Kidney glomerular epithelial cell (primary cell): ENCODE measurements around the gene MANBA.
A peak's percentile ranks its signal among the peaks of the same experiment; 100 is the strongest.

Experiments used
- DNase-seq: peaks from one replicate; lab custom pipeline; 2025; lab: John Stamatoyannopoulos, UW

The MANBA gene

DNA sequence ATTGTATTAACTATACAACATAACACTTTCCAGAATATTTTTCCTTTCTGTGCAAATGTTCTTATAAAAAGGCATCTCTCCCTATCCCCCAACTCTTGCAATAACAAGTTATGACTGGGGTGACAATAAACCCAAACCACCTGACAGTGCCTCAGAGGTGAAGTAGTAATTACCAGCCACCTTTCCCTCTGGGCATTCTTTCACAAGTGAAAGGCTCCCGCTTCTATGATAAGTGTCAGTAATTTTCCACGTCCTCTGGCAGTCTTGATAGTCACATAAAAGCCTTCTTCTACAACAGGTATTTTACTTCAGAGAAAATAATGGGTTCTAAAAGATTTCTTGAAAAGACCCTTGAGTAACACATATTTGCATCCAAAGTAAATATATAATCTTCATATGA, 82.7 kb downstream of the MANBA start:
- DNase-seq = no peak

DNA sequence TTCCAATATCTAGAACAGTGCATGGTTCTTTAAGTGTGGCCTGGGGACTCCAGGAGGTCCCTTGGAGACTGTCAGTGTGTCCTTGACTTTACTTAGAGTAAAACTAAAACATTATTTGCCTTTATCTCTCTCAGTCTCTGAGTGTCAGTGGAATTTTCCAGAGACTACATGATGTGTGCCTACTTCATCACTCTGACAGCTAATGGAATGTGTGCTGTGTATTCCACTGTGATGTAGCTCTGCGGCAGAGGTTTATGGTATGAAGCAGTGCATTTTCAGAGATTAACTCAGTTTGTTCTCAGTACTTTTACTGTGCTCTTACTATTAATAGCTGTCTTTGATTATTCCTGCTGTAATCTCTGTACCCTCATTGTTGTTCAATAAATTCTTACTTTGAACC, 85.6 kb downstream of the MANBA start:
- no peak for DNase-seq

DNA sequence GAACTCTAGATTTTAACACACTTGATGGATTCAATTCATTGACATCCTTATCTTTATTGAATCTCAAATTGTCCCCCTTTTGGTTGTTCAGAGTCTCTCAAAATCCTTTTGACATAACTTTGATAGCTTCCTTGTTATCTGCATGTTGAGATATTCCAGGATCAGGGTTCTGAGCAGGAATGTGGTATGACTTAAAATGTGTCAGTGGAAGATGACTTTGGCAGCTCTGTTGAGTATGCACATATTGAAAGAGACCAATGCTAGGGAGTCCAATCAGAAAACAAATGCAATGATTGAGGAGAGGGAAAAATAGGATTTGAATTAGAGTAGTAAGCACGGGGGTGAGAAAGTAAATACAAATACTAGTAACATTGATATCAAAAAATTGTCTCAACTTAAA, 93.8 kb downstream of the MANBA start:
- no peak for DNase-seq

DNA sequence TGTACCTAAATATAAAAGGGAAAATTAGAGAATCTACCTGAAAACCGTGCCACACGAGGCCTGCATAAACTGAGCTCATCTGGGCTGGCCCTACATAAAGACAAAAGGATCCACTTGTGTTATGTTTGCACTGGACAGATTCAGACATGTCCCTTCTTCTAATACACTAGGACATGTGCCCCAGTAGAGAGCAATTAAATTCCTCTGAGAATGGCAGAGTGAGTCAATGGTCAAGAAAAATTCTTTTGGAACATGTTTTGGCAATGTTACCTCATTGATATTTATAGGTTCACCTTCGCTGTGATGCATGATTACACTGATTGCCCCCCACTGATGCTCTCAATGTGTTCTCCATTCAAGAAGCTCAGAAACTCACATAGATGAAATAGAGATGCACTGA, 95.2 kb downstream of the MANBA start:
- DNase-seq = no peak

DNA sequence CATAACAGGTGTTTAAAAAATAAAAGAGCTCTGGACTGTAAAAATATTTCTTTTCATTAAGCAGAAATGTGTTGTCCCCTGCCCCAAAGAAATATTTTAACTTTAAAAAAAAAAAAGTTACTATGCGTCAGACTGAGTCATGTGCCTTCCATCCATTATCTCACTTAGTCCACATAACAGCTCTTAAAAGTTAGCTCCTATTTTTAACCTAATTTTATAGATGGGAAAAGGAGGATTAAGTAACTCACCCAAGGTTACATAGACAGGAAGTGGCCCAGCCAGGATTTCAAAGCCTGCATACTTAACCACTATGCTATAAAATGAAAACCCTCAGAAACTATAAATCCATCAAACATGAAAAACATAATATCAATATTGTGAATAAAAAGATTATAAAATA, 97.7 kb downstream of the MANBA start:
- DNase-seq = peak; percentile 15

DNA sequence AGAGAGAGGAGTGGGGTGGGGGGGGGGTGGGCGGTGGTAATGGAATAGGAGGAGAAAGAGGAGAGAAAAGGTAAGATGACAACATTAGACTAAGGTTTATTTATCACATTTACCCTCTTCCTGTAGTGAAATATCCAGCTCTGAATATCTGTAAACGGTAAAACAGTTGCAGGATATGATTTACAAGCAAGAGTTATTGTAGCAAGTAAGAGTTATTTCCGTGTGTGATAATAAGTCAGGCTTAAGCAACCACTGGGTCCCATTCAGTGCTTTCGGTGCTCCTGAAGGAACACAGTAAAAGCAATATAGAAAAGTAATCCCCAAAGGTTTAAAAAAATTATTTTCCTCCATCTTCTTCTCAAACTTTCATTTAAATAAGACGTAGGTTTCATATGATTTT, 103.6 kb downstream of the MANBA start:
- DNase-seq = no peak

DNA sequence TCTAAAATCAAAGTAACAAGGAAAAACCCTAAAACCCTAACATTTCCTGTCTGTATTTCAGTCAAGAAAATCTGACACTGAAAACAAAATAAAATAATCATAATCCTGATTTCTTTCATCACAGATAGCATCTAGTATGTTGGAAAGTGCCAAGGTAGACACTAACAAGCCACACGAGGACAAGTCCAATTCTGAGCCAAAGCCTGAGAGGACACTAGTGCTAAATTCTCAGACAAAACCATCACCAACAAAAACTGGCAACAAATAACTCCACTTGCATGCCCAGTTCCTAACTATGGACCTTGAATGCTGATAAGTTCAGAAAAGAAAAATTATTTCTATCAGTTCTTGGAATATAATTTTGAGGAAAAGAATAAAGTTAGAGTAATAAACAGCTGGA, 113.7 kb downstream of the MANBA start:
- no peak for DNase-seq

DNA sequence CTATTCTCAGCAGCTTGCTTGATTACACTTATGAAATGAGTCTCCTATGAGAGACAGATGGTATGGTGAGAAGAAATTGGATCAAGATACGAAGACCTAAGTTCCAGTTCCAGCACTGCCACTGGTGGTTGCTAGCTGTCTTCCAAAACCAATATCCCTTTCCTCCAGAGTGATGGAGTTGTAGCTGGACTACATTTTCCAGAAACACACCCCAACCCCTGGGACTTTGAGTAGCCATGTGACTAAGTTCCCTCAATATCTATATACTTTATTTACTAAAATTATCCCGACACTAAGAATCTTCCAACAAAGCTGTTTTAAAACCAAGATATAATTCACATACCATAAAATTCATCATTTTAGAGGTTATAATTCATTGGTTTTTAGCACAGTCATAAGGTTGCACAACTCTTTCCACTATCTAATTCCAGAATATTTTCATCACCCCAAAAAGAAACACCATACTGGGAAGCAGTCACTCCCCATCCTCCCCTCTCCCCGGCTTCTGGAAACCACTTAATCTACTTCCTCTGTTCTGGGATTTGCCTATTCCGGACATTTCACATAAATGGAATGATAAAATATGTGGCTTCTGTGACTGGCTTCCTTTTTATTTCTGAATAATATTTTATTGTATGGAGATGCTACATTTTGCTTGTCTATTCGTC, 118.0 kb downstream of the MANBA start:
- no peak for DNase-seq

DNA sequence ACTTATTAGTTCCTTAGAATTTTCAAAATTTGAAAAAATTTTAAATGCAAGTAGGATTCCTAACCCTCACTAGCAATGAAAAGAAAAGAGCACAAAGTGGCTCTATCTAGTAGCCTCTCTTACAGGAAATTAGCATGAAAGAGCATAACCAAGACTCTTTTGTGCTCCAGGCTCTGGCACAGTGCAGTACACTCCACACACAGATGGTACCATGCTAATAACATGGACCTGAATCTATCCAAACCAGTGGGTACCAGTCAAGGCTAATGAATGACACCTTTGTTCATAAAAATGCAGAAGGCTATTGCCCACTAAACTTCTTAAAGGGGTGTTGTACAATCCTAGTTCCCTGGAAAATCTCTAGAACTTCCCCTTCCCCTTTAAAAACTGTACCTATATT, 119.0 kb downstream of the MANBA start:
- DNase-seq = no peak

DNA sequence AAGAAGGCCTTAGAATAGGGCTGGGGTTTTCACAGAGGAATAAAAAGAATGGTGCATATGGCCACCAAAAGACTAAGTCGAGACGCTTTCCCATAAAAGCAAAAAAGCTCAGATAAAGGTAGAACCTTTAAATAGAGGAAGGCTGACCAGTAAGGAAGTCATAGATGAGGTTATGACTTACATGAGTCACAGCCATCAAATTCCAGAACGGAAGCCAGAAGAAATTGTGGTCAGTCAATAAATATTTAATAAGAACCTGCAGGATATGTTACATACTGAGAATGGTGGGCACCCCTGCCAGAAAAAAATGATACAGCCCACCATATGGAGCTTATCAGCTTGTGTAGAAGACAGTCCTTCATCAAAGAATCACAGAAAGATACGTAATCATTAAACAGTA, 120.1 kb downstream of the MANBA start:
- no peak for DNase-seq

DNA sequence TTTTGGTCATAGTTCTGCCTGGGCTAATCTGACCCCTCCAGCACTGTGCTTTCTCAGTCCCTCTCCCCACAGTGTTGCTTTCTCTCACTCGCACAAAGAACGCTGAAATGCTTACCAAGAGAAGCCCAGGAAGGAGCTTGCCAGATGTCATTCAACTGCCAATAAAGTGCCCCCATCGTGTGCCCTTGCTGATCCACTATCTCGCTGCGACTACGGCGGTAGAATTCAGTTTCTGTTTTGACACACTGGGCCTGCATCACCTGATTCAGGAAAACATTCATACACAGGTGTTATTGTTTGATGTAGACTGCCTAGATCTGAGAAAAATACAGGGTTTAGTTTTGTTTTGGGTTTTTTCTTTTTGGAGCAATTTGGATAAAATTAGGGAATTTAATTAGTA, 121.2 kb downstream of the MANBA start:
- DNase-seq = no peak

DNA sequence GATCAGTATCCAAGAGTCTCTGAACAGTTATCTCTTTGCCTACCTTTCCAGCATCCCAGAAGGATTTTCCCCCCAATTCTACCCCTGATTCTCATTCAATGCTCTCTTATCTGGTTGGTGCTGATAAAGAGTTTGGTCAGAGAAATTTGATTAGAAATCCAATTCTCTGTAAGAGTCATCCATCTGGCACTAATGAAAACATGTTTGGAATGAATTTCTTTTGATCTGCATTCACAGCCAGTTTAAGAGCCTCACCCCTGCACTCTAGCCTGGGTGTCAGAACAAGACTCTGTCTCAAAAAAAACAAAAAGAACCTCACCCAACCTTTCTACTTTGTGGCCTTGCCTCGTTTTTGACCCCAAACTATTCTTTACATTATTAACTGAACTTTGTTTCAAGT, 122.1 kb downstream of the MANBA start:
- no peak for DNase-seq

DNA sequence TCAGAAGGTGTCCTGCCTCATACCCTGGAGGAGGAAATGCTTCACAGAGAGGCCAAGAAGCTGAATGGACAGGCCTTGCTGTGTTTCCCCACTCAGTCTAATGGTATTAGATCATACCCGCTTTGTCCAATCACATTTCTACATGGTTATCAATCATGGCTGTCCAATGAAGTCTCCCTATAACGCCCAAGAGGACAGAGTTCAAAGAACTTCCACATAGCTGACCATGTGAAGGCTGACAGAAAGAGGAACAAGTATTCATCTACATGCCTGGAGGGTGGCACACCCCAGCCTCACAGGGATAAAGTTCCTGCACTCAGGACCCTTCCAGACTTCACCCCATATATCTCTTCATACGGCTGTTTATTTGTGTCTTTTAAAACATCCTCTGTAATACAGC, 123.4 kb downstream of the MANBA start:
- no peak for DNase-seq

DNA sequence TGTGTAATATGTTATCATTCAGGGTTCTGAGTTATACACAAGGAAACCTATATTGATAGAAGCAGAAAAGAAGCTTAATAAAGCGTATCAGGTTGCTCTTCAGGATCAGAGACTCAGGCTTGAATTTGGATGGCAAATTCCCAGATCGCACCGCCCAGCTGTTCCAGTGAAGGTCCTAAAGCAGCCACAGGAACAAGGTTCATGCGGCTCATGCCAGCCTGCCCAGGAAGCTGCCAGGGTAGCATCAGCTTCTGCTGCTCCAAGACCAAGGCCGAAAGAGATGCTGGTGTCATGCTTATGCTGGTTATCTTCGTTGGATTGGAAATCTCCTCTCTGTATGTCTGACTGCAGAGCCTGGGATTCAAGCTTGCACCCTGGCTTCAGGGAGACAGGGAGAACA, 127.7 kb downstream of the MANBA start:
- DNase-seq = no peak

DNA sequence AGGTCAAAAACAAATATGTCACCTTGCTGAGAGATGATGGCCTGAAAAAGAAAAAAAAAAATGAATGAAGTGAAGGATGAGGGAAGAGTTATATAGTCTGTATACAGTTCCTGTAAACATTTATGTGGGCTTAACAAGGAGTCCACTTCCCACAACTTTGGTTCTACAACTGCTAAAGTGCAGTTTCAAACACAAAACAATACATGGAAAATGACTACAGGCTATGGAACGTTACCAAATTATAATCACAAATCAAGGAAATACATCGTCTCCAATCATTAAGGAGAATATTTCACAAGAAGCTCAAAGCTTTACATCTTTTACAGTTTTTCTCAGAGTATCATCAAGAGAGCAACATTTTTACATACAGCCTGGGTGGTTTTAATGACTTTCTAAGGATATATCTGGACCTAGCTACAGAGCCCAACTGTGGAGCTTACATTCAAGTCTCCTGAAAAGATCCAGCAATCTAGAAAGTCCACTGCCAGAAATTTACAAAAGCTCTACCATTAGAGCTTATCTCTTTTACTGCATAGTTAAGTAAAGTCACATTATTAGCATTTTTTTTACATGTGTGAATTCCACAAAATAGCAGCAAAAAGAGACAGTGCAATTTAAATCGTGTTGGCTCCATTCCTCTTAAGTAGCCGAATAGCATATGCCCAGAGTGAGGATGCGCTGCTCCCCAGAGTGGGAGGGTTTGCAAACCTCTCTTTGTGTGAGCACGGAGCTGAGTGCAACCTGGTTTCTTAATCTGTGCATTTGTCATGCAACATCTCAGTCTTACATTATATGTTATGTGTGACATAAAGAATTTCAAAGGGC, 128.3 kb downstream of the MANBA start:
- no peak for DNase-seq

DNA sequence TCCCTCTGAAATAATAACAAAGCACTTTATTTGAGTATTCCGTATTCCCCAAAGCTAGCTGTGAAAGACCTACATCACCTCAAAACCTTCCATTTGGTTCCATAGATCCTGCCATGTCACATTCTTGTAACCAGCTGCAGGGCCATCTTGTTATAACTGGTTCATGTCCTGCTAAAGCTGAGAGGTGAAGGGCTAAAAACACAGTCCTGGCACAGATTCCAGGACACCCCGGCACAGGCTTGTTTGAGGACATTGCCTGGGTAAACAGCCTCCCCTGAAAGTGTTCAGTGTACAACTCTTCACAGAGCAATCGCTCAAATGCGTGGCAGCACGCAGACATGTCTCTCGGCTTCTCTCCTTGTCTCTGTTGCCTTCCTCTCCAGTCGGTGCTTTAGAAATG, 129.2 kb downstream of the MANBA start:
- no peak for DNase-seq

DNA sequence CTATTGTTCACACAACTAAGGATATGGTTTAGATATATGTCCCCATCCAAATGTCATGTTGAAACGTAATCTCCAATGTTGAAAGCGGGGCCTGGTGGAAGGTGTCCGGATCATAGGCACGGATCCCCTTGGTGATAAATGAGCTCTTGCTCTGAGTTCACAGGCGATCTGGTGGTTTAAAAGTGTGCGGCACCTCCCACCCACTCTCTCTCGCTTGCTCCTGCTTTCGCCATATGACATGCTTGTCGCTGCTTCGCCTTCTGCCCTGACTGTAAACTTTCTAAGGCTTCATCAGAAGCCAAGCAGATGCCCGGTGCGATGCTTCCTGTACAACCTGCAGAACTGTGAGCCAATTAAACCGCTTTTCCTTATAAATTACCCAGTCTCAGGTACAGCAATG, 131.1 kb downstream of the MANBA start:
- no peak for DNase-seq

DNA sequence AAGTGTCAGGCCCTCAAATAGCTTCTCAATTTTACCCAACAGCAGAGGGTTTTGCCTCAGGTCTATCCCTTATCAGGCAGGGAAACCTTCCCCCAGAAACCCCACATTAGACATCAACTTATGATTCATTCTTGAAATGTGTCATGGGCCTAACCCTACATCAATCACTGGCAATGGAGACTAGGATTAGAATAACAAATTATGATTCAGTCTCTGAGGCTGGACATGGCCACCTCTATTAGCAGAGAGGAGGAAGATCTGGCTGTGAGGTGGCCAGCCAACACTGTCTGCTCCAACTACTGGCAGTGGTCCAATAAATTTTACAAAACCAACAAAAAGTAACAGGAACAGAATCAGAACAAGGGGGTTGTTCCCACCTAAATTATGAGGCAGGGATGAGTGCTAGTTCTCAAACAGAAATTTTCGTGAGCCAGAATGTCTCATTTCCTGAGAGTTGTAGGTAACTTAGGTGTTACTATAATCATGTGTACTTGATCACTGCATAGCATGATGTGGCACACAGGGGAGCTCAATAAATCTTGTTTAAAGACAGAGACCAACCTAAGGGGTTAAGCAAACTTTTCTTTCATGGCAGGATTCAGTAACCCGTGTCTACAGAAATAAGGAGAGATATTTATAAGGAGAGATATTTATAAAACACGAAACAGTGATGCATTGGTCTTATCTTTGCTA, 132.8 kb downstream of the MANBA start:
- peak; percentile 81 for DNase-seq

DNA sequence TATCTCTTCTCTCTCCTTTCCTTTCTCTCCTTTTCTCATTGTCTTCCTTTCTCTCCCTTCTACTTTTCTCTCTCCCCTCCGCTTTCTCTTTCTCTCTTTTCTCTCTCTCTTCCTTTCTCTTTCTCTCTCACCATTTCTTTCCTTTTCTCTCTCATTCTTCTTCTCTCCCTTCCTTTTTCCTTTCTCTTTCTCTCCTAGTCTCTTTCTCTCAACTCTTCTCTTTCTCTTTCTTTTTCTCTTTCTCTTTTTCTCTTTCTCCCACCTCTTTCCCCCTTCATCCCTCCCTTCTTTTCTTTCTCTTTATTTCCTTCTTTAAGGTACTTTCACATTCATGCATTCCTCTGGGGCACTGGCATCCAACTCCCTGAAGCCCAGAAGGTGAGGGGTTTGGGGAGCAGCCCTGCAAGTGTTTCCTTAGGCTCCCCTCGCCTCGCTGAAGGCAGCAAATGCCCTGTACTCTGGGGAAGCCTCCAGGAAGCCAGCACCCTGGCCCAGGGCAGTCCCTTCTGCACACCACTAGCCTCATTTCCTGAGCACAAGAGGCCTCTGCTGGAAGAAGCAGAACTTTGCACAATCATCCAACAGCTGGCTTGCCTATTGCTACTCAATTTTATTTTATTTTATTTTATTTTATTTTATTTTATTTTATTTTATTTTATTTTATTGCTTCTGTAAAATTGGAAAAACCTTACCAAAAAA, 135.4 kb downstream of the MANBA start:
- peak; percentile 10 for DNase-seq

DNA sequence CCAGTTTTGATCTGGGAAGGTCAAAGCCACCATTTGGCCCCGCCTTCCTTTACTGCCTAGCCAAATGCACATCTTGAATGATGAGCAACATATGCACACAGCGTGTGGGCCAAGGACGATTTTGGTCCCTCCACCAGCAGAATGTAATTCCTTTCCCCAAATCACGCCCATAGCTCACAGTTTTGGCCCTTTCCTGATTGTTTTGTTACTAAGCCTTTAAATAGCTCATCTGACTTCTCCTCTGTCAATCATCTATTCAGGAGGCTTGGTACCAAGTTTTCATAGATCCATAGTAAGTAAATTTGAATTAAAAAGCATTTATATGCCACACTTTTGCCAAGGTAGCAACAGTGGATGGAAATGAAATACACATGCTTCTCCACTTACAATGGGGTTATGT, 136.3 kb downstream of the MANBA start:
- no peak for DNase-seq

DNA sequence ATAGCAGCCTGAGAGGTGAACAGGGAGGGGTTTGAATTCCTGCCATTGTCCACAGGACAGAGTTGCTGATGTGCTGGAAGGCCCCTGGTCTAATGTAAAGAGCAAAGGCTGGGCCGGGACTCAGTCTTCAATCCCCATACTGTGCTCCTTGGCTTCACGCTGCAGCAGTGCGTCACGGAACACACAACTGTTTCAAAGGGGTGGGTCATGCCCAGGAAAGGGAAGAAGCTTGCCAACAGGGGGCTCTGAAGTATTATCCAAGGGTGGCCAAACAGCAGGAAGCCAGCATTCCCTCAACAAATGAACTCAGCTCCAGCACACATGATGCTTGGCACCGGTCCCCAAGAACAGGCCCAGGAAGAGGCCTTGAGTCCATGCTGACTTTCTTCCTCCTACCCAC, 137.1 kb downstream of the MANBA start:
- no peak for DNase-seq

DNA sequence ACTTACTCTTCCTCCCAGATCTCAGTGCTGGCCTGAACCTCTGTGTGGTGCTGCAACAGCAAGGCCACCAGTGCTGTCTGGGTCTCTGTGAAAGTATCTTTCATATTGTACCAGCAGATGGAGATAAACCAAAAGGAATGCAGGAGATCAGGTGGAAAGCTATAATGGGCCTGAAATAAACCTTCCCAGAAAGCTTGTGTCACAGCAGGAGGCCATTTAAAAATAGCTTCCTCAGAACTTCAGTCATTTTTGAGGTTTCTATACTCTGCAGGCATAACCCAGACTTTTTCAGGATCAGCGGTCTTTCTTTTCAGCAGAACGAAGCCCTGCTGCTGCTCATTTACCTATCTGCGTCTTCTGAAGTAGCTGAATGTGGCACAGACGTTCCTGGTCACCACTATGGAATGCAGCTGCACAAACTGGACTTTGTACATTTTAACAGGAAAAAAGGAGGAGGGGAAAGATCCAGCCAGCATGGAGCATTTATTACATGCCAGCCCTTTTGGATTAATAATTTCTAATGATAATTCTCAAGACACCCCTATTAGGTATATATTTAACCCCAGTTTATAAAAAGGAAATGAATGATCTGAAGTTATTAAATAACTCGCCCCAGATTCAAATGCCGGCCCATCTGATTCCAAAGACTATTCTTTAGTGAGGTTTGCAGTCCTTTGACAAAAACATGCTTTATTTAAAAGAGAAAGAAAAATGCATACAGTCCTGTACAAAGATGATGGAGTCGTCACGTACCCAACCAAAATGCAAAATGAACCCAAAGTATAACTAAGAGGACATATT, 139.9 kb downstream of the MANBA start:
- peak; percentile 99 for DNase-seq
